Inferior parietal cortex (tissue), 1 donor: Measurements from ENCODE around the gene IRF2BP1.
A peak's percentile ranks its signal among the peaks of the same experiment; 100 is the strongest.

Experiments used
- DNase-seq: peaks from one replicate; pipeline ENCODE4 v3.0.0-alpha.2; 2016; ENCODE audit errors: extremely low spot score

IRF2BP1 gene

DNA sequence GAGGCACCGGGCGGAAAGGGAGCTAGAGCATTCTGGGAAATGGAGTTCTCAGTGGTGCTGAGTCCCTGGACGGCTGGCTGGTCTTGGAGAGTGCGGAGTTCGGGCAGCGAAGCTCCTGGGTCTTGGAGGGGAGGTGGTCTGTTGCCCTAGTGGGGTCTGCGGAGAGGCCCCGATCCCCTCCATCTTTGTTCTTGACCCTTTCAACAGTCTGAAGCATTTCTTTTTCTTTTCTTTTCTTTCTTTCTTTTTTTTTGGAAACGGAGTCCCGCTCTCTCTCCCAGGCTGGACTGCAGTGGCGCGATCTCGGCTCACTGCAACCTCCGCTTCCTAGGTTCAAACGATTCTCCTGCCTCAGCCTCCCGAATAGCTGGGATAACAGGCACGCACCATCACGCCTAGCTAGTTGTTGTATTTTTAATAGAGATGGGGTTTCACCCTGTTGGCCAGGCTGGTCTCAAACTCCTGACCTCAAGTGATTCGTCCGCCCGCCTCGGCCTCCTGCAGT, 22.6 kb downstream of the IRF2BP1 start:
- no peak for DNase-seq

DNA sequence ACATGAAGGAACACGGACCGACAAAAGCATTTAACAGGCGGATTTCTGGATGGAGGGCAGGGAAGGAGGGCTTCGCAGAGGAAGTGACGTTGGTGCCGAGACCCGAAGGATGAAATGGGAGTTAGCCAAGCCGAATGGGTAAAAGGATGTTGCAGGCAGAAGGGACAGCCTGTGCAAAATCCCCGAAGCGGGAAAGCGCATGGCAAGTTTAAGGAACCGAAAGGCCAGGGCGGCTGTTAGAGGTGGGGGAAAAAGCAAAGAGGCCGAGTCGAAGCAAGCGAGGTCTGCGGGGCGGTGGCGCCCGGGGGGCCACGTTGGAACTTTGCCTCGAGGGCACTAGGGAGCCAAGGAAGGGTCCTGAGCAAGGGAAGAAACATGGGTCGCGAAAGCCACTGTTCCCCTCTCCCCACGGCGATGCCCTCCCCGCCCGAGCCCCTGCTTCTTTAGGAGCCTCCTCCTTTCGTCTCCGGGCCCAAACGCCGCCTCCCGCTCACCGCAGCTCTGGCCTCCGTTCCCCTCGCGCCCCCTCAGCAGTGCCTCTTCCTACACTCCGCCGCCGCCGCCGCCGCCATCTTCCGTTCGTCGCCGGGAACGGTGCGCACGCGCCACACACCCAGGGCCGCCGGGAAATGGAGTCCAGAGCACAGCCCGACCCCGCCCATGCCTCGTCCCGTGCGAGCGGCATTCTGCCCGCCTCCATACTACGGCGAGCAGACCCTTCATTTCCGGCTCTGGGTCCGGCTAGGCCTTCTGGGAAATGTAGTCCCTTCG, 23.2 kb downstream of the IRF2BP1 start, which contains the start of gene SYMPK:
Gene SYMPK (minus strand): TSS at position 584 of the 771 bp plus-strand sequence. CDS start 8,652 bp downstream, outside the sequence.
- peak; percentile 99 for DNase-seq

DNA sequence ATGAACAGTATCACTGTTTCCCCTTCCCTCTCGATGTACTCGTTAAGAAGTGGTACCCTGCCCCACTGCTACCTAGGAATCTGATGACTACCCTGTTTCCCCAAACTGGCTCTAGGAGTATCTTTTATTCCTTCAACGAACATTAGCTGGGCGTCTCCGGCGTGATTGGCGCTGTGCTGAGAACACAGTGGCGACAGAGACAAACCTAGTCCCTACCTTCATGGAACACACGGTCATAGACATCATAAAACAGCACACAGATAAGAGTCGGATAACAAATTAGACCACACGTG, 23.7 kb downstream of the IRF2BP1 start:
- DNase-seq: no peak

DNA sequence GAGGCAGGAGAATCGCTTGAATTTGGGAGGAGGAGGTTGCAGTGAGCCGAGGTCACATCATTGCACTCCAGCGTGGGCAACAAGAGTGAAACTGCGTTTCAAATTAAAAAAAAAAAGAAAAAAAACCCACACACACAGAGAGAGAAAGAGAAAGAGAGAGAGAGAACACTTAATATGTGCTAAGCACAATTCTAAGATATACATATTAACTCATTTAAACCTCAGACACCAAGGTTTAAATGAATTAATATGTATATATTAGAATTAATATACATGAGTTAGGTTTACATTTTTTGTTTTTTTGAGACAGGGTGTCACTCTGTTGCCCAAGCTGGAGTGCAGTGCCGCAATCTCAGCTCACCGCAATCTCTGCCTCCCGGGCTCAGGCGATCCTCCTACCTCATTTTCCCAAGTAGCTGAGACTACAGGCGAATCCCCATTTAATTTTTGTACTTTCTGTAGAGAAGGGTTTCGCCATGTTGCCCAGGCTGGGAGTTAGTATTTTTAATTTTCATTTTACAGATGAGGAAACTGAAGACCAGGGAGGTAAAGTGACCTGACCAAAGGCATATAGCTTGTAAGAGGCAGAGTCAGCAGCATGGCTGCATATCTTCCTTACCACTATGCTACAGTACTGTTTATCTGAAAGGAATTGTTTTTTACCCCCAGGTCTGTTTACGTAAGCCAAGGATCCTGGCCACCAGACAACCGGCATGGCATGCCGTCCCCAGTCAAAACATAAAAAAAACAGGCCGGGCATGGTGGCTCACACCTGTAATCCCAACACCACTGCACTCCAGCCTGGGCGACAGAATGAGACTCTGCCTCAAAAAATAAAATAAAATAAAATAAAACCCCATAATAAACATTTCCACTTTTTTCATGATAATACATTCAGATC, 25.3 kb downstream of the IRF2BP1 start:
- DNase-seq: no peak

DNA sequence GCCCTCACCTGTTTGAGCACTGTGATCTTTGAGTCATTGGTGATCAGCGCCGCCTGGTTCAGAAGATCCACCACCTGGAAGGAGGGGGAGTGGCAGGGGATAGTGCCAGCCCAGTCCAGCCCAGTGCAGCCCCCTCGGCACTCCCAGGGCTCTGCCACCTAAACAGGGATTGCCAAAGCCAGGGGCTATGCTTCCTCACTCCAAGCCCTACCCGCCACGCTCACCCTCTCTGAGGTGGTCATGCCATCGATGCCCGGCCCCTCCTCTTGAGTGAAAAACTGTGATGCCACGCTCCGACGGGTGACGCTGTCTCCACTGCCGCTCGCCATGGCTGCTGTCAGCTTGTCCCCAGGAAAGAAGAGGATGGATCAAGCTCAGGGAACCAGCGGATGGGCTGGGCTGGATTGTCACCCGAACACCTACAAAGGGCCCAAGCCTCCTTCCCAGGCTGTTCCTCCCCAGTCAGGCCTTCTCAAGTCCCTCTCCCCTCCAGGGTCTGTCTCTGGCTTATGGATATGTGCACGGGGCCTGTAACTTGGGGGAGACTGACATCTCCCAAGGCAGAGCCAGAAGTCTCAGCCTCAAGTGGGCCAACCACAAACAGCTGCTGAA, 31.7 kb downstream of the IRF2BP1 start:
- no peak for DNase-seq

DNA sequence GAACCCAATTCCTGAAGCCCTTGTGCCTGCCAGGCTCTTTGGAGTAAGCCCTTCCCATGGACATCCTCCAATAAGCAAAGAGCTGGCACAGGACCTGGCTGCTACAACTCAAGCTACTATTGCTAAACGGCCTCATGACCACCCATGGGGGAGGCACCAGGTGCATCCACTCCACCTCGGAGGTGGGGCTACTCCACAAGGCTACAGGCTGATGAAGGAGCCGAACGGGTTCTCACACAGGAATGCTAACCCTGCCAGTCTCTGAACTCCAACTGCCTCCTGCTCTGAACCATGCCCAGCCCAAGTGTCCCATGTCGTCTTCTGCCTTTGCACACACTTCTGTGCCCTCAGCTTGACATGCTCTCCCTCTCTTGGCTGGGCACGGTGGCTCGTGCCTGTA, 33.0 kb downstream of the IRF2BP1 start:
- no peak for DNase-seq

DNA sequence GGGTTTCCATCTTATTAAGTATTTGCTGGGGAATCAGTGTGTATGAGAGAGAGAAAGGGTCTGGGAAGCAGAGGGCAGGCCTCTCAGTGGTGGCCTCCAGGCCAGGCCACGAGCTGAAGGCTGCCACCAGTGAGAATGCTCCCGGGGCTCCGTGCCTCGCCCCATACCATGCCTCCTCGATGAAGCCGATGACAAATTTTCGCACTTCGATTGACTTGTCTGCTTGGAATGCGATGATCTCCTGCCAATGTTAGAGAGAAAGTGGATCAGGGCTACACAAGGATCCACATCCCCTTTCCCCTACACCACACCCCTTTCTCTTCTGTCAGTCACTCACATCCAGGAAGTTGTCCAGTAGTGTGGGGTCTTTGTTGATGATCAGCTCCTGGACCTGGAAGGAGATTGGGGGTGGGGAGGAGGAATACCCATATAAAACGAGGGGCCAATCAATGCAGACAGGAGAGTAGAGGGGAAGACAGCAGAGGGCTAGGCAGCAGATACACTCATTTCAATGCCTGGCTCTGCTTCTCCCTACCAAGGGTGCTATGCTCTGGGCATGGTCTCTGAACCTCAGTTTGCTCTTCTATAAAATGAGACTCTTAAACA, 33.7 kb downstream of the IRF2BP1 start:
- DNase-seq: no peak

DNA sequence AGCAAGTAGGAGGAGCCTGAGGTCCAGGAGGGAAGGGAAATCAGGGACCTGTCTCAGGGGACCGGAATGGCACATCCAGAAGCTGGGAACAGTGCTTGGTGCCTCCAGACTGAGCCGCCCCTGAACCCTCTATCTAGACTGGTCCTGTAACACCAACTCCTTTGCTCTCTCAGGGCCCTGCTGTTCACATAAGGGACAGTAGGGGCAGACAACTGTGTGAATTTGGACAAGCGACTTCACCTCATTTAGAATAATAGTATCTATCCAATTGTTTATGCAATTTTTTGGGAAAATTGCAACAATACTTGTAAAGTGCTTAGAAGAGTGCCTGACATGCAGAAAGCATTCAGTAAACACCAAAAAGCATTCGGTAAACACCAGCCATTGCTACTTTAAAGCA, 37.0 kb downstream of the IRF2BP1 start:
- no peak for DNase-seq

DNA sequence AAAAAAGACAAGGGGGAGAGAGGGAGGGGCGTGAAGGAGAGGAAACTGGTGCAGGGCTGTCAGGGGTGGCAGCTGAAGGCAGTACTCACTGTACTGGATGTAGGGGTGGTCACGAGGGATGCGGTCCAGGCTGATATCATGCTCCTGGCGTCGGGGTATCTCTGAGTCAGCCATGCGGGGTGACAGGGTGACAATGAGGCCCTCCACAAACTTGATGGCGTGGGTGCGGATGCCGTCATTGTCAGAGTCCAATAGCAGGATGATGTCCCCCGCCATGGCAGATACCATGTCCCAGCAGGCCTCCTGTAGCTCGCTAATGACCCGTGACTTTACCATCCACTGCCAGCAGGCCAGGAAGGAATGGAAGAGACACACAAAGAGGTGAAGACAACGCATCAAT, 38.3 kb downstream of the IRF2BP1 start:
- no peak for DNase-seq

DNA sequence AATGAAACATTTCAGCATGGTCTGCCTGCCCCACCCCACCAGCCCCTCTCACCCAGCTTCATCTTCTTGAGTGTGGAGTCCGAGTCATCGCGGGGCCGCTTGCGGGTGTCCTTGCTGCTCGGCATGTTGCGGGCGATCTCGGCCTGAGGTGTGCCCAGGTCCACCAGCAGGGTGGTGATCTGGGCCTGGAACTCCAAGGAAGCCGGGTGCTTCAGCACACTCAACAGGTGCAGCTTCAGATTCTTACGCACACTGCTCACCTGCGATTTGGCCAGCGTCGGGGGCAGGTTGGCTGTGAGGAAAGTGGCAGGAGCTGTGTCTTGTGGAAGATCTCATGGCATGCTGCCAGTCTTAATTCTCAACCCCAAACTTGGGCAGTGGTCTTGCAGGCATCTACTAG, 43.7 kb downstream of the IRF2BP1 start:
- DNase-seq: no peak

DNA sequence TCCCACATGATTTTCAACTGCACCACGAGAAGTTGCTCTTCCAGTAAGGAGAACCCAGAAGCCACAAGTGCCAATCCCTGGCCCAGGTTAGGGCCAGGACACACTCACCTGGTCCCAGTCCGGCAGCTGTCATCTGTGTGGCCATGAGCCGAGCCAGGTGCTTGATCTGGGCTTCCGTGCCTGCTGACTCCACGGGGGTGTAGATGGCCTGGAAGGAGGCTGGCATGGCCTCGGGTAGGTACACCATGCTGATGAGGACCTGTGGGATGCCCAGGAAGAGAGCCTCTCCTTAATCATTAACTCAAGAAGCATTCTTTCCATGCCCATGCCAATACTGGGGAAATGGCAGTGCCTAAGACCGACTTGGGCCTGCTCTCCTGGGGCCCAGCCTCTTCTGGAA, 51.0 kb downstream of the IRF2BP1 start:
- no peak for DNase-seq
